ENCODE results near the gene SRSF9.

- TF ChIP-seq, protein P1, sequence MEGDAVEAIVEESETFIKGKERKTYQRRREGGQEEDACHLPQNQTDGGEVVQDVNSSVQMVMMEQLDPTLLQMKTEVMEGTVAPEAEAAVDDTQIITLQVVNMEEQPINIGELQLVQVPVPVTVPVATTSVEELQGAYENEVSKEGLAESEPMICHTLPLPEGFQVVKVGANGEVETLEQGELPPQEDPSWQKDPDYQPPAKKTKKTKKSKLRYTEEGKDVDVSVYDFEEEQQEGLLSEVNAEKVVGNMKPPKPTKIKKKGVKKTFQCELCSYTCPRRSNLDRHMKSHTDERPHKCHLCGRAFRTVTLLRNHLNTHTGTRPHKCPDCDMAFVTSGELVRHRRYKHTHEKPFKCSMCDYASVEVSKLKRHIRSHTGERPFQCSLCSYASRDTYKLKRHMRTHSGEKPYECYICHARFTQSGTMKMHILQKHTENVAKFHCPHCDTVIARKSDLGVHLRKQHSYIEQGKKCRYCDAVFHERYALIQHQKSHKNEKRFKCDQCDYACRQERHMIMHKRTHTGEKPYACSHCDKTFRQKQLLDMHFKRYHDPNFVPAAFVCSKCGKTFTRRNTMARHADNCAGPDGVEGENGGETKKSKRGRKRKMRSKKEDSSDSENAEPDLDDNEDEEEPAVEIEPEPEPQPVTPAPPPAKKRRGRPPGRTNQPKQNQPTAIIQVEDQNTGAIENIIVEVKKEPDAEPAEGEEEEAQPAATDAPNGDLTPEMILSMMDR (IDR thresholded peaks at IDR 0.05; ENCODE audit: low read length) = no peak; the same call in 1 of the 2 replicates
- TF ChIP-seq EZH2 (optimal IDR thresholded peaks at IDR 0.05; ENCODE audit: low read depth, low read length) (no peak), EZH2phosphoT487 (IDR thresholded peaks at IDR 0.05; ENCODE audit: low read length) (no peak)
These were observed 12.4 kb downstream of the SRSF9 start for GRCh38 chr12:120457133-120457532.
